GM23338 (cell line): ENCODE data around the gene IRGC. TPM values are rescaled to one million over a fixed set of nuclear protein-coding genes. Genes with fewer than 3 reads are reported as not detected.

Source experiments
- ATAC-seq: fragments of 200-7000 bp; cut with Tn5 transposase; 3 replicates; pipeline ENCODE4 v1.9.1; 2020
- DNase-seq: peaks from one replicate; pipeline ENCODE4 v3.0.0-alpha.2; 2015; ENCODE audit warnings: low spot score
- H2AFZ ChIP-seq: fragments of 200-600 bp; sonication (generic); 2 replicates; pipeline ENCODE4 v1.8.0; 2016; ENCODE audit warnings: antibody characterized with exemption, mild to moderate bottlenecking, moderate library complexity
- H3F3A ChIP-seq: fragments of 200-600 bp; sonication (generic); replicated peaks from 2 replicates; pipeline ENCODE4 v1.8.0; 2017; ENCODE audit warnings: antibody characterized with exemption, mixed run types, low read depth
- H3K27ac ChIP-seq: fragments of 200-600 bp; sonication (generic); 2 replicates; pipeline ENCODE4 v1.6.1; 2016; ENCODE audit warnings: low read depth
- H3K27me3 ChIP-seq: fragments of 200-600 bp; sonication (generic); 2 replicates; pipeline ENCODE4 v1.8.0; 2016; ENCODE audit warnings: mild to moderate bottlenecking, mixed run types, moderate library complexity; ENCODE audit not compliant: insufficient read depth
- H3K36me3 ChIP-seq: fragments of 200-600 bp; sonication (generic); 2 replicates; pipeline ENCODE4 v1.8.0; 2016; ENCODE audit warnings: mild to moderate bottlenecking; ENCODE audit not compliant: insufficient read depth
- H3K4me1 ChIP-seq: fragments of 200-600 bp; sonication (generic); 2 replicates; pipeline ENCODE4 v1.8.0; 2016; ENCODE audit warnings: mild to moderate bottlenecking, moderate library complexity; ENCODE audit not compliant: insufficient read depth
- H3K4me2 ChIP-seq: fragments of 200-600 bp; sonication (generic); 2 replicates; pipeline ENCODE4 v1.7.1; 2017; ENCODE audit warnings: mixed run types
- H3K4me3 ChIP-seq: fragments of 200-600 bp; sonication (generic); 2 replicates; pipeline ENCODE4 v1.6.1; 2016; ENCODE audit warnings: mixed run types
- H3K79me2 ChIP-seq: fragments of 200-600 bp; sonication (generic); replicated peaks from 2 replicates; pipeline ENCODE4 v1.8.0; 2017; ENCODE audit warnings: mild to moderate bottlenecking; ENCODE audit not compliant: insufficient read depth
- H3K9me2 ChIP-seq: fragments of 200-600 bp; sonication (generic); 2 replicates; pipeline ENCODE4 v1.8.0; 2017; ENCODE audit not compliant: insufficient read depth
- H4K20me1 ChIP-seq: fragments of 200-600 bp; sonication (generic); replicated peaks from 2 replicates; pipeline ENCODE4 v1.8.0; 2017; ENCODE audit warnings: mild to moderate bottlenecking; ENCODE audit not compliant: insufficient read depth
- H3K27ac Mint-ChIP-seq: 2 replicates; pipeline ENCODE4 v1.8.0; 2020; ENCODE audit warnings: inconsistent platforms, mild to moderate bottlenecking, moderate library complexity, mixed read lengths
- H3K27me3 Mint-ChIP-seq: 3 replicates; pipeline ENCODE4 v1.8.0; 2022; ENCODE audit warnings: low read depth, mild to moderate bottlenecking, moderate library complexity, mixed read lengths, inconsistent platforms; ENCODE audit not compliant: insufficient read depth, poor library complexity
- H3K36me3 Mint-ChIP-seq: 3 replicates; pipeline ENCODE4 v1.8.0; 2021; ENCODE audit warnings: low read depth, mild to moderate bottlenecking, inconsistent platforms, moderate library complexity, mixed read lengths
- H3K4me1 Mint-ChIP-seq: 3 replicates; pipeline ENCODE4 v1.8.0; 2020; ENCODE audit warnings: mild to moderate bottlenecking, inconsistent platforms, mixed read lengths
- H3K4me3 Mint-ChIP-seq: 3 replicates; pipeline ENCODE4 v1.8.0; 2021; ENCODE audit warnings: moderate library complexity, mild to moderate bottlenecking, inconsistent platforms, mixed read lengths
- H3K9me3 Mint-ChIP-seq: 3 replicates; pipeline ENCODE4 v1.8.0; 2020; ENCODE audit warnings: moderate library complexity, mild to moderate bottlenecking, inconsistent platforms, mixed read lengths
- CREB1 ChIP-seq: fragments of 250-450 bp; sonication (Bioruptor Pico); IDR thresholded peaks from 2 replicates; pipeline ENCODE4 v1.5.0; 2020; ENCODE audit warnings: low read depth, mild to moderate bottlenecking, moderate library complexity
- EZH2 ChIP-seq: fragments of 200-600 bp; sonication (generic); IDR thresholded peaks from one replicate; pipeline ENCODE4 v1.8.0; 2017; ENCODE audit warnings: antibody characterized with exemption, mild to moderate bottlenecking, low read depth; ENCODE audit not compliant: unreplicated experiment
- EZH2phosphoT487 ChIP-seq: fragments of 200-600 bp; sonication (generic); IDR thresholded peaks from one replicate; pipeline ENCODE4 v1.8.1; 2018; ENCODE audit warnings: antibody characterized with exemption; ENCODE audit not compliant: unreplicated experiment
- JUNB ChIP-seq: IDR thresholded peaks from one replicate; pipeline ENCODE4 v1.6.1; 2016; ENCODE audit warnings: antibody characterized with exemption; ENCODE audit not compliant: unreplicated experiment
- NANOG ChIP-seq: IDR thresholded peaks from 2 replicates; pipeline ENCODE4 v1.6.1; 2016; ENCODE audit warnings: antibody characterized with exemption, borderline replicate concordance
- POLR2AphosphoS5 ChIP-seq: IDR thresholded peaks from 2 replicates; pipeline ENCODE4 v1.6.1; 2016; ENCODE audit warnings: antibody characterized with exemption, low read depth
- STAT1 ChIP-seq: IDR thresholded peaks from one replicate; pipeline ENCODE4 v1.6.1; 2016; ENCODE audit warnings: antibody characterized with exemption; ENCODE audit not compliant: unreplicated experiment
- ZNF114 ChIP-seq: fragments of 250-450 bp; sonication (Bioruptor Pico); IDR thresholded peaks from 2 replicates; pipeline ENCODE4 v1.5.0; 2020; ENCODE audit warnings: mild to moderate bottlenecking, moderate library complexity
- ZNF331 ChIP-seq: fragments of 250-450 bp; sonication (Bioruptor Pico); IDR thresholded peaks from 2 replicates; pipeline ENCODE4 v1.5.0; 2020; ENCODE audit warnings: low read depth, mild to moderate bottlenecking, moderate library complexity
- polyA plus RNA-seq: library from polyadenylated mRNA; unstranded; fragments of >200 nt; fragmentation: Nextera tagmentation; extraction: Ambion mirVana; gene quantifications from 2 replicates; pipeline ENCODE4 v1.2.1, GENCODE V29; 2016
- total RNA-seq: library from RNA; depleted of rRNA; stranded (reverse); fragments of >200 nt; shearing (Covaris generic); gene quantifications from 2 replicates; pipeline ENCODE4 v1.2.3, GENCODE V29; 2014
- TF ChIP-seq, protein P1 (sequence below), 2 experiments: fragments of 200-600 bp in 1 of 2; sonication (generic) in 1 of 2; conservative IDR thresholded peaks; 2 replicates each; pipeline versions ENCODE4 v1.5.1 to v1.6.1; 2016 to 2017; ENCODE audit warnings: antibody characterized with exemption in 2 of 2, low read depth in 2 of 2, mild to moderate bottlenecking in 2 of 2, moderate library complexity in 1 of 2
- TF ChIP-seq, protein P2 (sequence below): fragments of 250-450 bp; sonication (Bioruptor Pico); IDR thresholded peaks from 2 replicates; pipeline ENCODE4 v1.5.0; 2020; ENCODE audit warnings: mild to moderate bottlenecking, moderate library complexity
- TF ChIP-seq, protein P3 (sequence below): IDR thresholded peaks from 2 replicates; pipeline ENCODE4 v1.6.1; 2016; ENCODE audit warnings: antibody characterized with exemption

Gene IRGC
- total and polyA plus RNA-seq, 2 experiments from 2014 or later, result not detected

DNA sequence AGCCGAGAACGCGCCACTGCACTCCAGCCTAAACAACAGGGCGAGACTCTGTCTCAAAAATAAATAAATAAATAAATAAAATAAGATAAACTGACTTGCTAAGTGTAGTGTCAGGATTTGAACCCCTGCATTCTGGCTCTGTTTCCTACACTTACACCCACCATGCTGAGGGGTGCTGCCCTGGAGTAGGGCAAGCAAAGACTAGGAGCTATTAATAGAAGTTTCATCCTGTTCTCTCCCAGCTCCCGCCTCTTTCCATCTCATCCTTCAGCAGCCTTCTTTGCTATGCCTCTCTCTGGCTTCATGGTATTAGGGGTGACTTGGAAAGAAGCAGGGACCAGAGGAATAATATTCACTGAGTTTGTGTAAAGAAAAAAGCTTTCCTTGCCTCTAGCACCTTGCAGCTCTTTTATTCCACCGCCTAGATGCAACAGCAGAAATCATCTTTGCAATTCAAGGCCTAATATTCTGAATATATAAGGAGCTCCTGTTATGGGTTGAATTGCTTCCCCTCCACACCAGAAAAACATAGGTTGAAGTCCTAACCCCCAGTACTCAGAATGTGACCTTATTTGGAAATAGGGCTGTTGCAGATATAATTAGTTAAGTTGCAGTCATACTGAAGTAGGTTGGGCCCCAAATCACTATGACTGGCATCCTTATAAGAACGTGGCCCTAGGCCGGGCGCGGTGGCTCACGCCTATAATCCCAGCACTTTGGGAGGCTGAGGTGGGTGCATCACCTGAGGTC, 37.2 kb upstream of the IRGC start:
- H3K27ac Mint-ChIP-seq, result no peak overlapping the region
- no peak for TF ChIP-seq ZNF331 (CRISPR knock-in tag)
- no peak for TF ChIP-seq JUNB
- no peak for TF ChIP-seq STAT1
- TF ChIP-seq, protein P1, sequence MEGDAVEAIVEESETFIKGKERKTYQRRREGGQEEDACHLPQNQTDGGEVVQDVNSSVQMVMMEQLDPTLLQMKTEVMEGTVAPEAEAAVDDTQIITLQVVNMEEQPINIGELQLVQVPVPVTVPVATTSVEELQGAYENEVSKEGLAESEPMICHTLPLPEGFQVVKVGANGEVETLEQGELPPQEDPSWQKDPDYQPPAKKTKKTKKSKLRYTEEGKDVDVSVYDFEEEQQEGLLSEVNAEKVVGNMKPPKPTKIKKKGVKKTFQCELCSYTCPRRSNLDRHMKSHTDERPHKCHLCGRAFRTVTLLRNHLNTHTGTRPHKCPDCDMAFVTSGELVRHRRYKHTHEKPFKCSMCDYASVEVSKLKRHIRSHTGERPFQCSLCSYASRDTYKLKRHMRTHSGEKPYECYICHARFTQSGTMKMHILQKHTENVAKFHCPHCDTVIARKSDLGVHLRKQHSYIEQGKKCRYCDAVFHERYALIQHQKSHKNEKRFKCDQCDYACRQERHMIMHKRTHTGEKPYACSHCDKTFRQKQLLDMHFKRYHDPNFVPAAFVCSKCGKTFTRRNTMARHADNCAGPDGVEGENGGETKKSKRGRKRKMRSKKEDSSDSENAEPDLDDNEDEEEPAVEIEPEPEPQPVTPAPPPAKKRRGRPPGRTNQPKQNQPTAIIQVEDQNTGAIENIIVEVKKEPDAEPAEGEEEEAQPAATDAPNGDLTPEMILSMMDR (conservative IDR thresholded peaks at IDR 0.05; ENCODE audit: low read depth in 2 of 2), result no peak
- no peak for TF ChIP-seq EZH2
- TF ChIP-seq CREB1 (CRISPR knock-in tag), result no peak
- TF ChIP-seq, protein P2, sequence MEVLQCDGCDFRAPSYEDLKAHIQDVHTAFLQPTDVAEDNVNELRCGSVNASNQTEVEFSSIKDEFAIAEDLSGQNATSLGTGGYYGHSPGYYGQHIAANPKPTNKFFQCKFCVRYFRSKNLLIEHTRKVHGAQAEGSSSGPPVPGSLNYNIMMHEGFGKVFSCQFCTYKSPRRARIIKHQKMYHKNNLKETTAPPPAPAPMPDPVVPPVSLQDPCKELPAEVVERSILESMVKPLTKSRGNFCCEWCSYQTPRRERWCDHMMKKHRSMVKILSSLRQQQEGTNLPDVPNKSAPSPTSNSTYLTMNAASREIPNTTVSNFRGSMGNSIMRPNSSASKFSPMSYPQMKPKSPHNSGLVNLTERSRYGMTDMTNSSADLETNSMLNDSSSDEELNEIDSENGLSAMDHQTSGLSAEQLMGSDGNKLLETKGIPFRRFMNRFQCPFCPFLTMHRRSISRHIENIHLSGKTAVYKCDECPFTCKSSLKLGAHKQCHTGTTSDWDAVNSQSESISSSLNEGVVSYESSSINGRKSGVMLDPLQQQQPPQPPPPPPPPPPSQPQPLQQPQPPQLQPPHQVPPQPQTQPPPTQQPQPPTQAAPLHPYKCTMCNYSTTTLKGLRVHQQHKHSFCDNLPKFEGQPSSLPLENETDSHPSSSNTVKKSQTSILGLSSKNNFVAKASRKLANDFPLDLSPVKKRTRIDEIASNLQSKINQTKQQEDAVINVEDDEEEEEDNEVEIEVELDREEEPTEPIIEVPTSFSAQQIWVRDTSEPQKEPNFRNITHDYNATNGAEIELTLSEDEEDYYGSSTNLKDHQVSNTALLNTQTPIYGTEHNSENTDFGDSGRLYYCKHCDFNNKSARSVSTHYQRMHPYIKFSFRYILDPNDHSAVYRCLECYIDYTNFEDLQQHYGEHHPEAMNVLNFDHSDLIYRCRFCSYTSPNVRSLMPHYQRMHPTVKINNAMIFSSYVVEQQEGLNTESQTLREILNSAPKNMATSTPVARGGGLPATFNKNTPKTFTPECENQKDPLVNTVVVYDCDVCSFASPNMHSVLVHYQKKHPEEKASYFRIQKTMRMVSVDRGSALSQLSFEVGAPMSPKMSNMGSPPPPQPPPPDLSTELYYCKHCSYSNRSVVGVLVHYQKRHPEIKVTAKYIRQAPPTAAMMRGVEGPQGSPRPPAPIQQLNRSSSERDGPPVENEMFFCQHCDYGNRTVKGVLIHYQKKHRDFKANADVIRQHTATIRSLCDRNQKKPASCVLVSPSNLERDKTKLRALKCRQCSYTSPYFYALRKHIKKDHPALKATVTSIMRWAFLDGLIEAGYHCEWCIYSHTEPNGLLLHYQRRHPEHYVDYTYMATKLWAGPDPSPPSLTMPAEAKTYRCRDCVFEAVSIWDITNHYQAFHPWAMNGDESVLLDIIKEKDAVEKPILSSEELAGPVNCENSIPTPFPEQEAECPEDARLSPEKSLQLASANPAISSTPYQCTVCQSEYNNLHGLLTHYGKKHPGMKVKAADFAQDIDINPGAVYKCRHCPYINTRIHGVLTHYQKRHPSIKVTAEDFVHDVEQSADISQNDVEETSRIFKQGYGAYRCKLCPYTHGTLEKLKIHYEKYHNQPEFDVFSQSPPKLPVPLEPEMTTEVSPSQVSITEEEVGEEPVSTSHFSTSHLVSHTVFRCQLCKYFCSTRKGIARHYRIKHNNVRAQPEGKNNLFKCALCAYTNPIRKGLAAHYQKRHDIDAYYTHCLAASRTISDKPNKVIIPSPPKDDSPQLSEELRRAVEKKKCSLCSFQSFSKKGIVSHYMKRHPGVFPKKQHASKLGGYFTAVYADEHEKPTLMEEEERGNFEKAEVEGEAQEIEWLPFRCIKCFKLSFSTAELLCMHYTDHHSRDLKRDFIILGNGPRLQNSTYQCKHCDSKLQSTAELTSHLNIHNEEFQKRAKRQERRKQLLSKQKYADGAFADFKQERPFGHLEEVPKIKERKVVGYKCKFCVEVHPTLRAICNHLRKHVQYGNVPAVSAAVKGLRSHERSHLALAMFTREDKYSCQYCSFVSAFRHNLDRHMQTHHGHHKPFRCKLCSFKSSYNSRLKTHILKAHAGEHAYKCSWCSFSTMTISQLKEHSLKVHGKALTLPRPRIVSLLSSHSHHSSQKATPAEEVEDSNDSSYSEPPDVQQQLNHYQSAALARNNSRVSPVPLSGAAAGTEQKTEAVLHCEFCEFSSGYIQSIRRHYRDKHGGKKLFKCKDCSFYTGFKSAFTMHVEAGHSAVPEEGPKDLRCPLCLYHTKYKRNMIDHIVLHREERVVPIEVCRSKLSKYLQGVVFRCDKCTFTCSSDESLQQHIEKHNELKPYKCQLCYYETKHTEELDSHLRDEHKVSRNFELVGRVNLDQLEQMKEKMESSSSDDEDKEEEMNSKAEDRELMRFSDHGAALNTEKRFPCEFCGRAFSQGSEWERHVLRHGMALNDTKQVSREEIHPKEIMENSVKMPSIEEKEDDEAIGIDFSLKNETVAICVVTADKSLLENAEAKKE (CRISPR knock-in tag), result no peak
- no peak for TF ChIP-seq EZH2phosphoT487
- TF ChIP-seq, protein P3, sequence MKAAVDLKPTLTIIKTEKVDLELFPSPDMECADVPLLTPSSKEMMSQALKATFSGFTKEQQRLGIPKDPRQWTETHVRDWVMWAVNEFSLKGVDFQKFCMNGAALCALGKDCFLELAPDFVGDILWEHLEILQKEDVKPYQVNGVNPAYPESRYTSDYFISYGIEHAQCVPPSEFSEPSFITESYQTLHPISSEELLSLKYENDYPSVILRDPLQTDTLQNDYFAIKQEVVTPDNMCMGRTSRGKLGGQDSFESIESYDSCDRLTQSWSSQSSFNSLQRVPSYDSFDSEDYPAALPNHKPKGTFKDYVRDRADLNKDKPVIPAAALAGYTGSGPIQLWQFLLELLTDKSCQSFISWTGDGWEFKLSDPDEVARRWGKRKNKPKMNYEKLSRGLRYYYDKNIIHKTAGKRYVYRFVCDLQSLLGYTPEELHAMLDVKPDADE, result no peak
- TF ChIP-seq NANOG, result no peak
- no peak for TF ChIP-seq POLR2AphosphoS5
- TF ChIP-seq ZNF114 (CRISPR knock-in tag), result no peak
- no peaks in the 10 kb centered on the region for H3K9me3 Mint-ChIP-seq
- peaks cover 9% of the 10 kb centered on the region for H3K4me1 Mint-ChIP-seq
- Histone ChIP-seq H2AFZ (no peak overlapping the region), H4K20me1 (no peaks in the 10 kb centered on the region), H3K4me2 (no peak overlapping the region), H3K79me2 (no peaks in the 10 kb centered on the region), H3F3A (no peaks in the 10 kb centered on the region), H3K4me1 (0 out of 2 replicates have a peak, but pooled peaks cover 4% of the 10 kb centered on the region), H3K9me2 (no peaks in the 10 kb centered on the region), H3K4me3 (no peak overlapping the region), H3K36me3 (no peaks in the 10 kb centered on the region), H3K27me3 (no peaks in the 10 kb centered on the region), H3K27ac (no peak overlapping the region)
- no peak overlapping the region for H3K4me3 Mint-ChIP-seq
- H3K27me3 Mint-ChIP-seq, result peaks cover 3% of the 10 kb centered on the region
- no peak for DNase-seq
- no peak for ATAC-seq
- no peaks in the 10 kb centered on the region for H3K36me3 Mint-ChIP-seq
